Hindlimb muscle (tissue), 1 donor: ENCODE data around the gene ATP2A2. TPM values are rescaled to one million over a fixed set of nuclear protein-coding genes. Genes with fewer than 3 reads are reported as not detected.
A peak's percentile ranks its signal among the peaks of the same experiment; 100 is the strongest.
"Not testable (repeated sequence)": the region's sequence is repeated elsewhere in the genome, so short reads cannot be mapped to it uniquely, and the experiment has no call there.

Source experiments
- DNase-seq: peaks from one replicate; pipeline ENCODE4 v3.0.0-alpha.2; 2013
- polyA plus RNA-seq: library from polyadenylated mRNA; unstranded; fragments of 120-200 nt; gene quantifications from one replicate; pipeline ENCODE4 v1.2.1, GENCODE V29; 2013; ENCODE audit not compliant: insufficient read length

ATP2A2 gene
- polyA plus RNA-seq, 1 donor: 587 TPM

GRCh38 chr12:110301065-110301806 lies 20.2 kb downstream of the ATP2A2 start:
- no peak for DNase-seq

- no peak for DNase-seq
Observed at GRCh38 chr12:110304061-110304551, 23.1 kb downstream of the ATP2A2 start.

GRCh38 chr12:110307372-110307771 lies 26.3 kb downstream of the ATP2A2 start:
- DNase-seq: no peak

- no peak for DNase-seq
Observed at GRCh38 chr12:110310763-110311162, 29.7 kb downstream of the ATP2A2 start.

GRCh38 chr12:110311903-110312302 lies 30.9 kb downstream of the ATP2A2 start:
- no peak for DNase-seq

GRCh38 chr12:110312581-110313360 lies 31.7 kb downstream of the ATP2A2 start:
- DNase-seq: no peak

GRCh38 chr12:110314308-110314707 lies 33.3 kb downstream of the ATP2A2 start:
- no peak for DNase-seq

- no peak for DNase-seq
Observed at GRCh38 chr12:110316861-110317260, 35.8 kb downstream of the ATP2A2 start.

GRCh38 chr12:110317911-110318310 lies 36.9 kb downstream of the ATP2A2 start:
- DNase-seq: peak; percentile 63

- DNase-seq: no peak
Observed at GRCh38 chr12:110320550-110320949, 39.5 kb downstream of the ATP2A2 start.

GRCh38 chr12:110329710-110330109 lies 48.7 kb downstream of the ATP2A2 start:
- no peak for DNase-seq

GRCh38 chr12:110330124-110330523 lies 49.1 kb downstream of the ATP2A2 start:
- DNase-seq: no peak

GRCh38 chr12:110330544-110330943 lies 49.5 kb downstream of the ATP2A2 start:
- no peak for DNase-seq

- no peak for DNase-seq
Observed at GRCh38 chr12:110333201-110333600, 52.2 kb downstream of the ATP2A2 start.

GRCh38 chr12:110335481-110336045 lies 54.5 kb downstream of the ATP2A2 start:
- no peak for DNase-seq

- no peak for DNase-seq
Observed at GRCh38 chr12:110337912-110338710, 57.1 kb downstream of the ATP2A2 start.

- no peak for DNase-seq
Observed at GRCh38 chr12:110338754-110339153, 57.7 kb downstream of the ATP2A2 start.

GRCh38 chr12:110339184-110339952 lies 58.3 kb downstream of the ATP2A2 start:
- no peak for DNase-seq

- not testable (repeated sequence) for DNase-seq
Observed at GRCh38 chr12:110340261-110340660, 59.2 kb downstream of the ATP2A2 start.

GRCh38 chr12:110340706-110341105 lies 59.7 kb downstream of the ATP2A2 start:
- DNase-seq: no peak

GRCh38 chr12:110342157-110342556 lies 61.1 kb downstream of the ATP2A2 start:
- DNase-seq: no peak

GRCh38 chr12:110343114-110343513 lies 62.1 kb downstream of the ATP2A2 start:
- DNase-seq: no peak
